Endothelial cell of umbilical vein (primary cell): ENCODE data around the gene SBK1.

ENCODE experiments used
- CTCF ChIP-seq, 2 donors: IDR thresholded peaks; 1 replicate in 1 of 2; 2 replicates in 1 of 2; pipeline ENCODE4 v1.5.1; 2011; ENCODE audit warnings: low read length in 2 of 2, mild to moderate bottlenecking in 2 of 2, moderate library complexity in 2 of 2, control low read depth in 1 of 2, inconsistent platforms in 1 of 2, low read depth in 1 of 2; ENCODE audit not compliant: insufficient read depth in 1 of 2; ENCODE audit errors: extremely low read depth in 1 of 2
- EZH2 ChIP-seq: IDR thresholded peaks from 2 replicates; pipeline ENCODE4 v1.6.1; 2012; ENCODE audit warnings: borderline replicate concordance, low read depth, mild to moderate bottlenecking, moderate library complexity, low read length, inconsistent platforms; ENCODE audit not compliant: severe bottlenecking
- FOS ChIP-seq: IDR thresholded peaks from 2 replicates; pipeline ENCODE4 v1.6.1; 2011; ENCODE audit warnings: mild to moderate bottlenecking, low read length, moderate library complexity, borderline replicate concordance; ENCODE audit not compliant: insufficient read depth
- GATA2 ChIP-seq: IDR thresholded peaks from 2 replicates; pipeline ENCODE4 v1.7.0; 2011; ENCODE audit warnings: low read depth, mild to moderate bottlenecking, moderate library complexity, mixed read lengths, low read length; ENCODE audit not compliant: insufficient read length, insufficient read depth
- JUN ChIP-seq: IDR thresholded peaks from 2 replicates; pipeline ENCODE4 v1.6.1; 2011; ENCODE audit warnings: borderline replicate concordance, low read depth; ENCODE audit not compliant: insufficient read length, insufficient read depth
- MAX ChIP-seq: IDR thresholded peaks from 2 replicates; pipeline ENCODE4 v1.6.1; 2011; ENCODE audit not compliant: insufficient read depth, insufficient read length
- MYC ChIP-seq: IDR thresholded peaks from one replicate; pipeline ENCODE4 v1.6.1; 2011; ENCODE audit warnings: mild to moderate bottlenecking, low read depth, low read length
- POLR2A ChIP-seq: IDR thresholded peaks from 2 replicates; pipeline ENCODE4 v1.6.1; 2012; ENCODE audit warnings: low read depth, mild to moderate bottlenecking, control low read depth, low read length
- POLR2AphosphoS5 ChIP-seq: IDR thresholded peaks from 2 replicates; pipeline ENCODE4 v1.6.1; 2012; ENCODE audit warnings: low read depth, mild to moderate bottlenecking, control low read depth, low read length, moderate library complexity; ENCODE audit not compliant: insufficient read depth

GRCh38 chr16:28273511-28273910 is 18.8 kb upstream of the SBK1 start:
- TF ChIP-seq CTCF (IDR thresholded peaks at IDR 0.05; ENCODE audit: extremely low read depth in 1 of 2, insufficient read depth in 1 of 2, low read depth in 1 of 2, low read length in 2 of 2) (no peak), FOS (no peak), POLR2A (no peak), MYC (no peak), EZH2 (no peak), JUN (no peak), POLR2AphosphoS5 (no peak), MAX (no peak), GATA2 (no peak)
